Mesendoderm (in vitro differentiated cells): Measurements from ENCODE around the gene AP3D1.

Experiments used
- DNase-seq: peaks from one replicate; pipeline ENCODE4 v3.0.0; 2013
- H2AK5ac ChIP-seq: 2 replicates; pipeline ENCODE4 v1.6.1; 2013; ENCODE audit warnings: low read length, inconsistent platforms
- H2BK120ac ChIP-seq: 2 replicates; pipeline ENCODE4 v1.6.1; 2013; ENCODE audit warnings: low read depth, mild to moderate bottlenecking, low read length, moderate library complexity, mixed read lengths
- H2BK15ac ChIP-seq: replicated peaks from 2 replicates; pipeline ENCODE4 v1.6.1; 2013; ENCODE audit warnings: low read depth, mild to moderate bottlenecking, moderate library complexity
- H2BK5ac ChIP-seq: 2 replicates; pipeline ENCODE4 v1.6.1; 2013; ENCODE audit warnings: low read length, inconsistent platforms
- H3K18ac ChIP-seq: 2 replicates; pipeline ENCODE4 v1.6.1; 2013; ENCODE audit warnings: mild to moderate bottlenecking, low read length, mixed read lengths
- H3K23ac ChIP-seq: one replicate; pipeline ENCODE4 v1.6.1; 2013; ENCODE audit warnings: low read length
- H3K27ac ChIP-seq: 2 replicates; pipeline ENCODE4 v1.5.1; 2013; ENCODE audit warnings: low read depth, mild to moderate bottlenecking, inconsistent platforms, low read length, moderate library complexity
- H3K27me3 ChIP-seq: 2 replicates; pipeline ENCODE4 v1.6.1; 2013; ENCODE audit warnings: low read length, control low read depth, mild to moderate bottlenecking, inconsistent platforms; ENCODE audit not compliant: insufficient read depth, poor library complexity
- H3K36me3 ChIP-seq: 2 replicates; pipeline ENCODE4 v1.6.1; 2013; ENCODE audit warnings: low read length, inconsistent platforms; ENCODE audit not compliant: control insufficient read depth, insufficient read depth
- H3K4ac ChIP-seq: one replicate; pipeline ENCODE4 v1.6.1; 2013; ENCODE audit warnings: low read depth, mild to moderate bottlenecking, low read length, moderate library complexity
- H3K4me1 ChIP-seq: 2 replicates; pipeline ENCODE4 v1.6.1; 2013; ENCODE audit warnings: low read depth, low read length, inconsistent platforms; ENCODE audit not compliant: control insufficient read depth
- H3K4me2 ChIP-seq: 2 replicates; pipeline ENCODE4 v1.6.1; 2013; ENCODE audit warnings: low read length
- H3K4me3 ChIP-seq: 2 replicates; pipeline ENCODE4 v1.5.1; 2013; ENCODE audit warnings: mild to moderate bottlenecking, low read length
- H3K56ac ChIP-seq: one replicate; pipeline ENCODE4 v1.6.1; 2013; ENCODE audit warnings: low read length
- H3K79me1 ChIP-seq: 2 replicates; pipeline ENCODE4 v1.6.1; 2013; ENCODE audit warnings: low read length, inconsistent platforms
- H3K79me2 ChIP-seq: 2 replicates; pipeline ENCODE4 v1.6.1; 2013; ENCODE audit warnings: mild to moderate bottlenecking, low read length; ENCODE audit not compliant: control insufficient read depth, insufficient read depth
- H3K9ac ChIP-seq: 2 replicates; pipeline ENCODE4 v1.6.1; 2013; ENCODE audit warnings: low read length, inconsistent platforms
- H4K5ac ChIP-seq: one replicate; pipeline ENCODE4 v1.6.1; 2013; ENCODE audit warnings: low read length
- H4K8ac ChIP-seq: one replicate; pipeline ENCODE4 v1.6.1; 2013; ENCODE audit warnings: low read depth, mild to moderate bottlenecking, control low read depth, low read length, moderate library complexity
- WGBS: extraction: QIAGEN DNeasy Blood & Tissue Kit; methylation state at CpG from one replicate; pipeline ENCODE4 v1.1.7; 2013; ENCODE audit warnings: low lambda C conversion rate, missing lambda C conversion rate; ENCODE audit not compliant: insufficient coverage; ENCODE audit errors: extremely low coverage; 5-methylcytosine and 5-hydroxymethylcytosine counted together

The AP3D1 gene

DNA sequence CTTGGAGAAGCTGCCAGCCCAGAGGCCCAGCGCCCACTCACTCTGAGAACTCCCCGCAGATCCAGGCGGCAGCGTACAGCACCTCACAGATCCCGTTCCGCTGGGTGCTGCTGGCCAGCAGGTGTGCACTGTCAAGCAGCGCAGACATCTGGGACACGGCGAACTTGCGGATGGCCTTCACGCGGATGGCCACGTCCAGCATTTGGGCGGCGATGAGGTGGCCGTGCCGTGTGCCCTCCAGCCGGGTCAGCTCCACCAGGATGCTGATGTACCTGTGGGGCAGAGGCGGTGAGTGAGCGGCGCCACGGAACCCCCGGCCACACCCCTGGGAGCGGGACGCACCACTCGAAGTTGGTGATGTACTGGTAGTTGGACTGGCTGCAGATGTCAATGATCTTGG lies 30.5 kb downstream of the AP3D1 start:
- Histone ChIP-seq H3K4me2 (no peak overlapping the region), H3K36me3 (peaks cover 28% of the 10 kb centered on the region)
- no CpG with 5 or more reads among the region's 26 CpGs for WGBS

GRCh38 chr19:2119921-2120785 lies 31.2 kb downstream of the AP3D1 start:
- DNase-seq, result no peak
- Histone ChIP-seq H3K27ac (no peak overlapping the region), H4K8ac (no peak overlapping the region)

More for the DNA sequence above, 30.5 kb downstream of the AP3D1 start:
- Histone ChIP-seq H3K56ac (no peak overlapping the region), H3K27me3 (no peaks in the 10 kb centered on the region), H2BK120ac (no peak overlapping the region), H3K4me3 (no peak overlapping the region), H3K18ac (no peak overlapping the region), H3K27ac (no peak overlapping the region), H3K4ac (no peak overlapping the region), H2BK5ac (no peak overlapping the region), H2AK5ac (no peak overlapping the region), H3K79me2 (no peaks in the 10 kb centered on the region), H3K79me1 (peaks cover 2% of the 10 kb centered on the region), H3K9ac (no peak overlapping the region), H4K8ac (no peak overlapping the region), H3K4me1 (no peaks in the 10 kb centered on the region), H3K23ac (no peak overlapping the region), H4K5ac (no peak overlapping the region), H2BK15ac (no peak overlapping the region)
- no peak for DNase-seq

GRCh38 chr19:2118438-2118837 lies 32.9 kb downstream of the AP3D1 start:
- H3K79me1 ChIP-seq, result peaks cover 2% of the 10 kb centered on the region
- H2AK5ac ChIP-seq, result no peak overlapping the region
- H3K79me2 ChIP-seq, result no peaks in the 10 kb centered on the region
- no peak overlapping the region for H3K23ac ChIP-seq
- H4K8ac ChIP-seq, result no peak overlapping the region
- DNase-seq, result no peak
- H2BK15ac ChIP-seq, result no peak overlapping the region
- H3K27ac ChIP-seq, result no peak overlapping the region
- no peak overlapping the region for H2BK5ac ChIP-seq
- H3K4me3 ChIP-seq, result no peak overlapping the region
- H3K4ac ChIP-seq, result no peak overlapping the region
- H3K56ac ChIP-seq, result no peak overlapping the region
- H3K4me1 ChIP-seq, result no peaks in the 10 kb centered on the region
- H3K36me3 ChIP-seq, result peaks cover 35% of the 10 kb centered on the region
- no CpG with 5 or more reads among the region's 18 CpGs for WGBS
- no peak overlapping the region for H3K18ac ChIP-seq
- no peak overlapping the region for H2BK120ac ChIP-seq
- no peak overlapping the region for H3K9ac ChIP-seq
- H4K5ac ChIP-seq, result no peak overlapping the region
- H3K27me3 ChIP-seq, result no peaks in the 10 kb centered on the region
- H3K4me2 ChIP-seq, result no peak overlapping the region

More at GRCh38 chr19:2119921-2120785, 31.2 kb downstream of the AP3D1 start:
- no peak overlapping the region for H2BK15ac ChIP-seq
- H3K79me2 ChIP-seq, result no peaks in the 10 kb centered on the region
- no peak overlapping the region for H3K23ac ChIP-seq
- no peak overlapping the region for H2BK5ac ChIP-seq
- H3K18ac ChIP-seq, result no peak overlapping the region
- no peak overlapping the region for H3K4me3 ChIP-seq
- no peak overlapping the region for H3K9ac ChIP-seq
- H3K79me1 ChIP-seq, result peaks cover 2% of the 10 kb centered on the region
- WGBS, result no CpG with 5 or more reads among the region's 31 CpGs
- no peak overlapping the region for H4K5ac ChIP-seq
- no peak overlapping the region for H3K4me2 ChIP-seq
- H2BK120ac ChIP-seq, result no peak overlapping the region
- H3K27me3 ChIP-seq, result no peaks in the 10 kb centered on the region
- peaks cover 30% of the 10 kb centered on the region for H3K36me3 ChIP-seq
- no peaks in the 10 kb centered on the region for H3K4me1 ChIP-seq
- no peak overlapping the region for H3K56ac ChIP-seq
- H2AK5ac ChIP-seq, result no peak overlapping the region
- H3K4ac ChIP-seq, result no peak overlapping the region

- Histone ChIP-seq H2AK5ac (no peak overlapping the region), H3K4me3 (no peak overlapping the region), H4K5ac (no peak overlapping the region), H3K27me3 (no peaks in the 10 kb centered on the region), H3K79me1 (peaks cover 2% of the 10 kb centered on the region), H3K9ac (no peak overlapping the region), H2BK5ac (no peak overlapping the region), H4K8ac (no peak overlapping the region), H2BK15ac (no peak overlapping the region), H3K4me1 (no peaks in the 10 kb centered on the region), H2BK120ac (no peak overlapping the region), H3K4me2 (no peak overlapping the region), H3K36me3 (peaks cover 33% of the 10 kb centered on the region), H3K79me2 (no peaks in the 10 kb centered on the region), H3K23ac (no peak overlapping the region), H3K18ac (no peak overlapping the region), H3K56ac (no peak overlapping the region), H3K27ac (no peak overlapping the region), H3K4ac (no peak overlapping the region)
- no CpG with 5 or more reads among the region's 27 CpGs for WGBS
- DNase-seq, result no peak
These were observed 34.0 kb downstream of the AP3D1 start for GRCh38 chr19:2117215-2117960.

DNA sequence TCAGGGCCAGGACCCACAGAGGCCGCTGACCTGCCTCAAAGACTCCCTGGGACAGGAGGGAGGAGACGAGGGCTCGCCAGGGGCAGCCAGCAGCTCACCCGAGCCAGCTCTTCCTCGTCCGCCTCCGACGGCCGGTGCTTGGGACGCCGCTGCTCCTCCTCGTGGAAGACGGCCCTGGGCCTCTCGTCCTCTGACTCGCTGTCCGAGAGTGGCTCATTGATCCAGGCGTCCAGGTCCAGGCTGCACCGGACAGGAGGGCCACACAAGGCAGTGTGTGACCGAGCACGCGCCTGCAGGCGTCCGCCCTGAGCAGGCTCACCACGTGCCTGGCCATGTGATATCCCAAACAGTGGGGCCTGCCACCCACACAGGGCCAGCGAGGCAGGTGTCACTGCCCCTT lies 34.9 kb downstream of the AP3D1 start:
- no peak overlapping the region for H2AK5ac ChIP-seq
- no peak overlapping the region for H3K4me2 ChIP-seq
- no peaks in the 10 kb centered on the region for H3K4me1 ChIP-seq
- peaks cover 35% of the 10 kb centered on the region for H3K36me3 ChIP-seq
- no peaks in the 10 kb centered on the region for H3K27me3 ChIP-seq
- H3K4me3 ChIP-seq, result no peak overlapping the region
- H3K9ac ChIP-seq, result no peak overlapping the region
- H4K8ac ChIP-seq, result no peak overlapping the region
- no peaks in the 10 kb centered on the region for H3K79me1 ChIP-seq
- no peak for DNase-seq
- H4K5ac ChIP-seq, result no peak overlapping the region
- no peak overlapping the region for H2BK15ac ChIP-seq
- H3K27ac ChIP-seq, result no peak overlapping the region
- H3K79me2 ChIP-seq, result no peaks in the 10 kb centered on the region
- H3K18ac ChIP-seq, result no peak overlapping the region
- no peak overlapping the region for H2BK120ac ChIP-seq
- no CpG with 5 or more reads among the region's 25 CpGs for WGBS
- H2BK5ac ChIP-seq, result no peak overlapping the region
- no peak overlapping the region for H3K56ac ChIP-seq
- H3K4ac ChIP-seq, result no peak overlapping the region
- H3K23ac ChIP-seq, result no peak overlapping the region
